LNCaP clone FGC (cell line): ENCODE data around the gene CNIH3.
A peak's percentile ranks its signal among the peaks of the same experiment; 100 is the strongest.

ENCODE experiments used
- DNase-seq: peaks from one replicate; pipeline ENCODE4 v3.0.0-alpha.2; 2011; ENCODE audit warnings: low read depth
- H3K4me3 ChIP-seq: 2 replicates; pipeline ENCODE4 v1.5.1; 2011; ENCODE audit warnings: mild to moderate bottlenecking, low read depth, low read length, control low read depth
- TF ChIP-seq, protein P1 (sequence below): IDR thresholded peaks from 2 replicates; pipeline ENCODE4 v1.5.1; 2012; ENCODE audit warnings: mild to moderate bottlenecking; ENCODE audit not compliant: control insufficient read depth, insufficient read depth; ENCODE audit errors: extremely low read depth

The CNIH3 gene

DNA sequence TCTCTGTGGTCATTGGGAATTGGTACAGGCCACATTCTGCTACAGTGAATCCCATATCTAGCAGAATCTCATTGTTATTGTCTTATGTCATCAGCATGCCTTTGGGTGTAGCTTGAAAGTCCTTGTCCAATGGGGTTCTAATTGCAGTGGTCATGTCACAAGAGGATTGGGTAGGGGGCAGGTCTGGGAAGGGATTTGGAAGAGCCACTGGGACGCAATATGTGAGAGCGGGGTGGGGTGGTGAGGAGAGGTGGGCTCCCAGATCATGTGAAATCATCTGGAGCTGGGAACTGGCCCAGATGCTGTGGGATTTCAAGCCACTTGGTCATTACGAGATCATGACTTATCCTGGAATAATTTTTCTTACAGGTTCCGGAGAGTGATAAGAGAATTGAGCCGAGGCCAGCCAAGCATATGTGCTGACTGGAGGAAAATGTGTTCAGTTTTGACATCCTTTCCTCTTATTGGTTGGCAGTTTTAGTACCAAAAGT lies 16.3 kb downstream of the CNIH3 start:
- no peak for DNase-seq
- H3K4me3 ChIP-seq = no peak overlapping the region
- TF ChIP-seq, protein P1, sequence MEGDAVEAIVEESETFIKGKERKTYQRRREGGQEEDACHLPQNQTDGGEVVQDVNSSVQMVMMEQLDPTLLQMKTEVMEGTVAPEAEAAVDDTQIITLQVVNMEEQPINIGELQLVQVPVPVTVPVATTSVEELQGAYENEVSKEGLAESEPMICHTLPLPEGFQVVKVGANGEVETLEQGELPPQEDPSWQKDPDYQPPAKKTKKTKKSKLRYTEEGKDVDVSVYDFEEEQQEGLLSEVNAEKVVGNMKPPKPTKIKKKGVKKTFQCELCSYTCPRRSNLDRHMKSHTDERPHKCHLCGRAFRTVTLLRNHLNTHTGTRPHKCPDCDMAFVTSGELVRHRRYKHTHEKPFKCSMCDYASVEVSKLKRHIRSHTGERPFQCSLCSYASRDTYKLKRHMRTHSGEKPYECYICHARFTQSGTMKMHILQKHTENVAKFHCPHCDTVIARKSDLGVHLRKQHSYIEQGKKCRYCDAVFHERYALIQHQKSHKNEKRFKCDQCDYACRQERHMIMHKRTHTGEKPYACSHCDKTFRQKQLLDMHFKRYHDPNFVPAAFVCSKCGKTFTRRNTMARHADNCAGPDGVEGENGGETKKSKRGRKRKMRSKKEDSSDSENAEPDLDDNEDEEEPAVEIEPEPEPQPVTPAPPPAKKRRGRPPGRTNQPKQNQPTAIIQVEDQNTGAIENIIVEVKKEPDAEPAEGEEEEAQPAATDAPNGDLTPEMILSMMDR = no peak

DNA sequence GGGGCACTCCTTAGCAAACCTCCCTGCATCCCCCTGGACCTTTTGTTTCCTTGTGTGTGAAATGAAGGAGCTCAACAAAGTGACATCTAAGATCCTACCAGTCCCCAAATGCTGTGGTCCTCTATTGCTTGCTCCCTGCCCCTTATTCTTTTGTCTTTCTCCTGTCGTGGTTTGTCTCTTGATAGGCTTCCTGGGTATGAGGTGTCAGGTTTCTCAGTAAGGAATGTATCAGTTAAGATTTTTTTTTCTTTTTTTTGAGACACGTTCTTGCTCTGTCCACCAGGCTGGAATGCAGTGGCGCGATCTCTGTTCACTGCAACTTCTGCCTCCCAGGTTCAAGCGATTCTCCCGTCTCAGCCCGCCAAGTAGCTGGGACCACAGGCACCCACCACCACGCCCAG lies 16.8 kb downstream of the CNIH3 start:
- TF ChIP-seq, protein P1 = no peak
- no peak for DNase-seq
- H3K4me3 ChIP-seq = no peak overlapping the region

DNA sequence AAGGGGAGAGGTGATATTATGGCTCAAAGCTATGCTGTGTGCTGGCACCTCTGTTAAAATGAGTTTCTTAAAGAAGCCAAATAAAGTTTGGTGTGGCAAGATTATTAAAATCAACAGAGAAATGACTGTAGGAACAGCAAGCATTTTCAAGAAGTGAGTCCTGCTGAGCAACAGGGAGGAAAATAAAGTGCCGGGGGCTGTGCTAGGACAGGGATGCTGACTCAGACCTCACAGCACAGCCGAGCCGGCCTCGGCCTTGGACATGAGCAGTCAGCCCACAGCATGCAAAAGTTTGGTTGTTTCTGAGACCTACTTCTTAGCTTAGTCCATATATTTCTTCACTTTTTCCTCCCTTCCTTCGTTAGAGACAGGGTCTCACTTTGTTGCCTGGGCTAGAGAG lies 19.2 kb downstream of the CNIH3 start:
- TF ChIP-seq, protein P1 = no peak
- DNase-seq = no peak
- H3K4me3 ChIP-seq = no peak overlapping the region

DNA sequence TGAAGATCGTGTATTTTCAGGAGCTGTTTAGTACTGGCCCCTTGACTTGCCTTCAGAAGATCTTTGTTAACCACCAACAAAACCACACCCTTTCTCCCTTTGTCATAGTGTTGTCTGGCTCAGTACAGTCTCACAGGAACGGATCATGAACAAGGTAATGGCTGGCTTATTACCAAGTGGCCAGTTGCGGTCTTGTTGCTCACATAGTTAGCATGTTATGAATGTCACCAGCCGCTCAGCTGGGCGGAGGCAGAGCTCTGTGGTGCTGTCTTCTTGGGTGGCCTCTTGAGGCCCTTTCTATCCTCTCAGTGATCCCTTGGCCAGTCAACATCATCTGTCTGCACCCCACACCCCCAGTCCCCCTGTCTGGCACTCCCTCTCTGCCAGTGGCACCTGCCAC lies 21.4 kb downstream of the CNIH3 start:
- H3K4me3 ChIP-seq = no peak overlapping the region
- TF ChIP-seq, protein P1 = no peak
- no peak for DNase-seq

DNA sequence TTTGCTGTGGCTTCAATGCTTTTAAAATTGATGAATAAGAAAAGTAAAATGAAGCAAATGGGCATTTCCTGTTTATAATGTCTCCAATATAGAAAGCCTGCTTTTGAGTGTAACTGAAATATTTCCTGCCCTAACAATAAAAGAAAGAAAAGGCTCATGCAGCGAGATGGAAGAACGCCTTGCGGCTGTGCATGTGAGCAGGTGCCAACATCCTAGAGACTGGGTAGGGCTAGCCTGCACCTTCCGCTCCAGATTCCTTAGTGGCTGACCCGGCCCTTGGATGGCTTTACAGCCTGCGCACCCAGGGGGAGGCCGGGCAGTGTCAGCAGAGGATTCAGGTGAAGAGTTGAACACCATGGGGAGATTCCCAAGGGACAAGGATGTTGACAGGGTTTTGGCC lies 21.8 kb downstream of the CNIH3 start:
- no peak for DNase-seq
- no peak overlapping the region for H3K4me3 ChIP-seq
- TF ChIP-seq, protein P1 = no peak

DNA sequence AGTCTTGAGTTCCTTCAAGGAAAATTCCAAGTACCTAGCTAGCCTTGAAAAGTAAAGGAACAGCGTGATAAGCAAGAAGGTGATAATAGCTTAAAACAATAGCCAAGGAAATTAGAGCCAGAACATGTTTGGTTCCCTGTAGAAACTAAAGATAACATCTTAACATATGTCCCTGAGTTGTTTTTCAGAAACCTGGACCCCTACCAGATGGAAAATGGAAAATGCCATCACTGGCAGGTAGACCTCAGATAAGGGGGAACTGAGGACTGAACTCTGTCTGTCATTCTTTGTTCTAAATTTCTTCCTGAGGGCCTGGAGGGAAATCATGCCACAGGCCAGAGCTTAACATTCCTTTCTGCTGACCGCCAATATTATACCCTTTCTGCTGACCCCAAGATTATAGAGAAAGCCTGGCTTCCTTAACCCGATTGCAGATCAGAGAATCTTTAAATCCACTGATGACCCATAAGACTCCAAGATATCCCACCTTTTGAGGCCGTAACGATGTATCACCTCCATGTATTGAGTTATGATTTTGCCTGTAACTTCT lies 23.4 kb downstream of the CNIH3 start:
- no peak overlapping the region for H3K4me3 ChIP-seq
- TF ChIP-seq, protein P1 = no peak
- DNase-seq = no peak

DNA sequence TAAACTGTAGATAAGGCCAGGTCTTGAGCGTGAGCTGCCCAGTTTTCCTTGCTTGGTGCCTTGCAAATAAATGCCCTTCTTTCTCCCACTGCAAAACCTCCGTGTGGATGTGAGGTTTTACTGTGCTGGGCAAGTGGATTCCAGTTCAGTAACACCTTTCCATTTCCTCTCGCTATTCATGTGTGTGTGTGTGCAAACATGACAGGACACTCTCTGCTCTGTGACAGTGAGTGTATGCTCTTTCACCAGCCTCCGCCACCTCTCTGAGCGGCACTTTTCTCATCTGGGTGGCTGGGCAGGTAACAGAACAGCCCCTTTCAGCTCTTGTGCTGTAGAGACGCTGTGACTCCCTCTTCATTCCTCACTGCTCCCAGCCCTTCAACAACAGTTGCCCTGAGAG lies 23.9 kb downstream of the CNIH3 start:
- peak; percentile 69 for DNase-seq
- TF ChIP-seq, protein P1 = no peak
- H3K4me3 ChIP-seq = no peak overlapping the region
